ENCODE measurements around the gene TCTN3.

DNA sequence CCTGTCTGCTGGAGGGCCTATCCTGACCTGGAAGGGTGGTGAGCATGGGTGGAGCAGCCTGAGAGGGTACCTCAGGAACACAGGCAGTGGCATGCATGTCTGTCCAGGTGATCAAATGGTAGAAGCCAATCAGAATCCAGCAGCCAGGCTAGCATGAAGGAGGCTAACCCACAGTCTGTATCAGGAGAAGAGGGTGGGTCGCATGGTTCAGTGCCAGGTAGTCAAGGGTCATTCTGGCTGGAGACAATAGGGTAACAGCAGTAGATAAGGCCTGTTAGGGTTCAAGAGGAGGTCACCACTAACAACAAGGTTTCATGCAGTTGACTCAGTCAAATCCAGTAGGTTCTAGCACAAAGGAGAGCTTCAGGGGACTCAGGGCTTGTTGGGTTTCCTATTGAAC lies 47.6 kb downstream of the TCTN3 start:
- no peak for TF ChIP-seq POLR2A (IDR thresholded peaks at IDR 0.05; ENCODE audit: low read depth)
- TF ChIP-seq EP300 (IDR thresholded peaks at IDR 0.05), result no peak
- TF ChIP-seq, protein P1, sequence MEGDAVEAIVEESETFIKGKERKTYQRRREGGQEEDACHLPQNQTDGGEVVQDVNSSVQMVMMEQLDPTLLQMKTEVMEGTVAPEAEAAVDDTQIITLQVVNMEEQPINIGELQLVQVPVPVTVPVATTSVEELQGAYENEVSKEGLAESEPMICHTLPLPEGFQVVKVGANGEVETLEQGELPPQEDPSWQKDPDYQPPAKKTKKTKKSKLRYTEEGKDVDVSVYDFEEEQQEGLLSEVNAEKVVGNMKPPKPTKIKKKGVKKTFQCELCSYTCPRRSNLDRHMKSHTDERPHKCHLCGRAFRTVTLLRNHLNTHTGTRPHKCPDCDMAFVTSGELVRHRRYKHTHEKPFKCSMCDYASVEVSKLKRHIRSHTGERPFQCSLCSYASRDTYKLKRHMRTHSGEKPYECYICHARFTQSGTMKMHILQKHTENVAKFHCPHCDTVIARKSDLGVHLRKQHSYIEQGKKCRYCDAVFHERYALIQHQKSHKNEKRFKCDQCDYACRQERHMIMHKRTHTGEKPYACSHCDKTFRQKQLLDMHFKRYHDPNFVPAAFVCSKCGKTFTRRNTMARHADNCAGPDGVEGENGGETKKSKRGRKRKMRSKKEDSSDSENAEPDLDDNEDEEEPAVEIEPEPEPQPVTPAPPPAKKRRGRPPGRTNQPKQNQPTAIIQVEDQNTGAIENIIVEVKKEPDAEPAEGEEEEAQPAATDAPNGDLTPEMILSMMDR (IDR thresholded peaks at IDR 0.05), result no peak
- no peak for TF ChIP-seq POLR2AphosphoS5 (IDR thresholded peaks at IDR 0.05)
